Measurements from ENCODE around the gene AMDHD2. TPM values are rescaled to one million over a fixed set of nuclear protein-coding genes. Genes with fewer than 3 reads are reported as not detected.

The AMDHD2 gene
- total and polyA plus RNA-seq, 9 donors, result 0.47 to 28.7 (median 25.6) TPM

GRCh38 chr16:2499890-2500429 lies 20.2 kb upstream of the AMDHD2 start:
- 86 to 87% (median 87%) methylated on average over 29 of the region's 29 CpGs for WGBS, 3 donors
- intact Hi-C loops (cut with DNase I), result loop anchor here (2.0 to 10.0 kb wide), 4 partner anchors 65 to 159 kb away; partner anchors contain the start of genes ABCA3 (in 4 of the 4) and CCNF (in 1 of the 4)
- no peaks in the 10 kb centered on the region for H3K36me3 ChIP-seq
- H3K9me3 ChIP-seq, result no peaks in the 10 kb centered on the region
- TF ChIP-seq POLR2A (IDR thresholded peaks at IDR 0.05) (no peak), EP300 (IDR thresholded peaks at IDR 0.05) (no peak)
- TF ChIP-seq, protein P1, sequence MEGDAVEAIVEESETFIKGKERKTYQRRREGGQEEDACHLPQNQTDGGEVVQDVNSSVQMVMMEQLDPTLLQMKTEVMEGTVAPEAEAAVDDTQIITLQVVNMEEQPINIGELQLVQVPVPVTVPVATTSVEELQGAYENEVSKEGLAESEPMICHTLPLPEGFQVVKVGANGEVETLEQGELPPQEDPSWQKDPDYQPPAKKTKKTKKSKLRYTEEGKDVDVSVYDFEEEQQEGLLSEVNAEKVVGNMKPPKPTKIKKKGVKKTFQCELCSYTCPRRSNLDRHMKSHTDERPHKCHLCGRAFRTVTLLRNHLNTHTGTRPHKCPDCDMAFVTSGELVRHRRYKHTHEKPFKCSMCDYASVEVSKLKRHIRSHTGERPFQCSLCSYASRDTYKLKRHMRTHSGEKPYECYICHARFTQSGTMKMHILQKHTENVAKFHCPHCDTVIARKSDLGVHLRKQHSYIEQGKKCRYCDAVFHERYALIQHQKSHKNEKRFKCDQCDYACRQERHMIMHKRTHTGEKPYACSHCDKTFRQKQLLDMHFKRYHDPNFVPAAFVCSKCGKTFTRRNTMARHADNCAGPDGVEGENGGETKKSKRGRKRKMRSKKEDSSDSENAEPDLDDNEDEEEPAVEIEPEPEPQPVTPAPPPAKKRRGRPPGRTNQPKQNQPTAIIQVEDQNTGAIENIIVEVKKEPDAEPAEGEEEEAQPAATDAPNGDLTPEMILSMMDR (IDR thresholded peaks at IDR 0.05), result no peak
- DNase-seq, result no peak
- no peaks in the 10 kb centered on the region for H3K27me3 ChIP-seq
- peaks cover 5% of the 10 kb centered on the region for H3K4me1 ChIP-seq (ENCODE audit: insufficient read depth)
- no peak overlapping the region for H3K27ac ChIP-seq
- H3K4me3 ChIP-seq, result no peak overlapping the region

GRCh38 chr16:2500430-2500917 lies 19.7 kb upstream of the AMDHD2 start:
- no peak overlapping the region for H3K4me3 ChIP-seq
- no peak for TF ChIP-seq POLR2A (IDR thresholded peaks at IDR 0.05)
- TF ChIP-seq, protein P1 (IDR thresholded peaks at IDR 0.05), result no peak
- TF ChIP-seq EP300 (IDR thresholded peaks at IDR 0.05), result no peak
- 72 to 82% (median 78%) methylated on average over 20 of the region's 20 CpGs for WGBS, 3 donors
- peaks cover 5% of the 10 kb centered on the region for H3K4me1 ChIP-seq (ENCODE audit: insufficient read depth)
- no peak for DNase-seq
- intact Hi-C loops (cut with DNase I), result loop anchor here (2.0 to 10.0 kb wide), 4 partner anchors 66 to 160 kb away; partner anchors contain the start of genes ABCA3 (in 4 of the 4) and CCNF (in 1 of the 4)
- H3K27me3 ChIP-seq, result no peaks in the 10 kb centered on the region
- H3K9me3 ChIP-seq, result no peaks in the 10 kb centered on the region
- no peaks in the 10 kb centered on the region for H3K36me3 ChIP-seq
- no peak overlapping the region for H3K27ac ChIP-seq

DNA sequence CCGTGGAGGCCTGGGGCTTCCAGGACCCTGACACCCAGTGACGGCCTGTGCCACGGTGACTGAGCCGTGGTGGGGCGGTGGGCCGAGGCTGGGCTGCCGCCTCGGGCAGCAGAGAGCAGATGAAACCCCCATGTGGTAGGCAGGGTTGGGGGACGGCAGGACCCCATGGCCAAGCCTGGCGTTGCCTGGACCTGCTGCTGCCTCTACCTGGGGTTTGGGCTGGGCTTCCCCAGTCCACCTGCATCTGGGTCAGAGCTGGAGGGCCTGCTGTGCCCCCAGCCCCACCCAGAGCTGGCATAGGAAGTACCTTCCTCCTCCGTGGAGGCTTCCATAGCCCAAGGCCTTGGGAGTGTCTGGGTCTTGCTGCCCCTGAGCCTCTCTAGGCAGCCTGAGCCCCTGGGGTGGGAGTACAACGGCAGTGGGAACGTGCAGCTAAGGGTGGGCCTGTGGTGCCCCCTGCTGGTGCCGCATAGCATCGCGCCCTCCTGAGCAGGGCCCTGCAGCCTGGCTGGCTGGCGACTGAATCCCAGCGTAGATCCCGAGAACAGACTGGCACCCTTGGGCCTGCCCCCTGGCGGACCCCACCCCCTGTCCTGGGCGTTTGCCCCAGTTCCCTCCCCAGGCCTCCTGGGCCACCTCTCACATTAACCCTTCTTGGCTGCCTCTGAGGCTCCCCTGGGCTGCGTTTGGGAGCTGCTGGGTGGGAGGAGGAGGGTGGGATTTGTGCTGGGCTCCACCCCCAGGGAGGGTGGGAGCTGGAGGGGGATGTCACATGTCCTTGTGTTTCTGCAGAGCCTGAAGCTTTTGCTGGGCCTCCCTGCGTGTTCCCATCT lies 19.0 kb upstream of the AMDHD2 start:
- Histone ChIP-seq H3K9me3 (no peaks in the 10 kb centered on the region), H3K27ac (peak overlapping the region in 1 of 2 donors; percentile 73), H3K36me3 (no peaks in the 10 kb centered on the region), H3K27me3 (no peaks in the 10 kb centered on the region), H3K4me3 (peak overlapping the region; percentile 1), H3K4me1 (ENCODE audit: insufficient read depth) (peaks cover 5% of the 10 kb centered on the region)
- peak; percentile 82 to 93 (median 87) for DNase-seq
- WGBS, 3 donors, result 24 to 31% (median 28%) methylated on average over 18 to 23 of the region's 23 CpGs
- intact Hi-C loops (cut with DNase I), result loop anchor here (2.0 to 10.0 kb wide), 4 partner anchors 66 to 160 kb away; partner anchors contain the start of genes ABCA3 (in 4 of the 4) and CCNF (in 1 of the 4)
- TF ChIP-seq, protein P1 (IDR thresholded peaks at IDR 0.05), result peak; percentile 98
- no peak for TF ChIP-seq EP300 (IDR thresholded peaks at IDR 0.05)

All from ovary (tissue), 9 donors.